GM20000 (cell line): ENCODE data around the gene FARSA.
A peak's percentile ranks its signal among the peaks of the same experiment; 100 is the strongest.

ENCODE experiments used
- DNase-seq: peaks from one replicate; pipeline ENCODE4 v3.0.0; 2012; ENCODE audit warnings: low spot score
- TF ChIP-seq, protein P1 (sequence below): IDR thresholded peaks from 2 replicates; pipeline ENCODE4 v1.5.1; 2012; ENCODE audit warnings: mild to moderate bottlenecking, control low read depth; ENCODE audit errors: extremely low read depth, missing control alignments

FARSA gene

GRCh38 chr19:12872941-12873890 is 60.3 kb downstream of the FARSA start:
- peak; percentile 63 for DNase-seq
- TF ChIP-seq, protein P1, sequence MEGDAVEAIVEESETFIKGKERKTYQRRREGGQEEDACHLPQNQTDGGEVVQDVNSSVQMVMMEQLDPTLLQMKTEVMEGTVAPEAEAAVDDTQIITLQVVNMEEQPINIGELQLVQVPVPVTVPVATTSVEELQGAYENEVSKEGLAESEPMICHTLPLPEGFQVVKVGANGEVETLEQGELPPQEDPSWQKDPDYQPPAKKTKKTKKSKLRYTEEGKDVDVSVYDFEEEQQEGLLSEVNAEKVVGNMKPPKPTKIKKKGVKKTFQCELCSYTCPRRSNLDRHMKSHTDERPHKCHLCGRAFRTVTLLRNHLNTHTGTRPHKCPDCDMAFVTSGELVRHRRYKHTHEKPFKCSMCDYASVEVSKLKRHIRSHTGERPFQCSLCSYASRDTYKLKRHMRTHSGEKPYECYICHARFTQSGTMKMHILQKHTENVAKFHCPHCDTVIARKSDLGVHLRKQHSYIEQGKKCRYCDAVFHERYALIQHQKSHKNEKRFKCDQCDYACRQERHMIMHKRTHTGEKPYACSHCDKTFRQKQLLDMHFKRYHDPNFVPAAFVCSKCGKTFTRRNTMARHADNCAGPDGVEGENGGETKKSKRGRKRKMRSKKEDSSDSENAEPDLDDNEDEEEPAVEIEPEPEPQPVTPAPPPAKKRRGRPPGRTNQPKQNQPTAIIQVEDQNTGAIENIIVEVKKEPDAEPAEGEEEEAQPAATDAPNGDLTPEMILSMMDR: no peak
